ENCODE data around the gene KLHDC4. TPM values are rescaled to one million over a fixed set of nuclear protein-coding genes. Genes with fewer than 3 reads are reported as not detected.
A peak's percentile ranks its signal among the peaks of the same experiment; 100 is the strongest.

The KLHDC4 gene
- total RNA-seq, 1 experiment from 2014 or later: 50.7 TPM

- Histone ChIP-seq H3K27ac (ENCODE audit: low read length) (no peak overlapping the region), H3K4me1 (ENCODE audit: control insufficient read depth, insufficient read depth, low read length) (no peaks in the 10 kb centered on the region), H3K36me3 (ENCODE audit: control insufficient read depth, insufficient read depth, low read length) (no peaks in the 10 kb centered on the region), H3K4me3 (ENCODE audit: low read depth in 2 of 2, low read length in 2 of 2) (no peak overlapping the region), H3K27me3 (ENCODE audit: control insufficient read depth, insufficient read depth, low read length) (no peaks in the 10 kb centered on the region), H3K9me3 (ENCODE audit: control insufficient read depth, insufficient read depth, low read depth, low read length) (no peaks in the 10 kb centered on the region)
- ChIA-PET CTCF (interaction anchor here (1.3 kb wide), 1 partner anchor 11 kb away, joined by 3 read pairs; no protein-coding TSS in a partner anchor), POLR2A (no interaction called here)
- intact Hi-C loops (cut with micrococcal nuclease; ENCODE audit: unreplicated experiment) (no loop called here), in situ Hi-C loops (cut with HindIII; ENCODE audit: low pct_unique_long_range_greater_than_20kb, low sequenced_read_pairs) (no loop called here)
- DNase-seq (ENCODE audit: low read depth, low spot score) (no peak), ATAC-seq (peak; percentile 14)
- TF ChIP-seq SIN3A (IDR thresholded peaks at IDR 0.05; ENCODE audit: borderline replicate concordance, insufficient read depth, low read depth, low read length) (no peak), CTCF (IDR thresholded peaks at IDR 0.05) (no peak), REST (IDR thresholded peaks at IDR 0.05; ENCODE audit: insufficient read depth in 1 of 2, low read depth in 2 of 2, low read length in 1 of 2) (no peak), POLR2AphosphoS5 (IDR thresholded peaks at IDR 0.05; ENCODE audit: low read depth, low read length) (no peak), TCF7L2 (IDR thresholded peaks at IDR 0.05; ENCODE audit: low read depth, low read length) (no peak)
- BruUV-seq (replicated peaks): no TSS peak
Measured at GRCh38 chr16:87691686-87692079, 74.1 kb downstream of the KLHDC4 start.

GRCh38 chr16:87690911-87691685 is 74.7 kb downstream of the KLHDC4 start:
- in situ Hi-C loops (cut with HindIII; ENCODE audit: low pct_unique_long_range_greater_than_20kb, low sequenced_read_pairs): no loop called here
- Histone ChIP-seq H3K4me3 (ENCODE audit: low read depth in 2 of 2, low read length in 2 of 2) (no peak overlapping the region), H3K4me1 (ENCODE audit: control insufficient read depth, insufficient read depth, low read length) (no peaks in the 10 kb centered on the region), H3K36me3 (ENCODE audit: control insufficient read depth, insufficient read depth, low read length) (no peaks in the 10 kb centered on the region), H3K9me3 (ENCODE audit: control insufficient read depth, insufficient read depth, low read depth, low read length) (no peaks in the 10 kb centered on the region), H3K27me3 (ENCODE audit: control insufficient read depth, insufficient read depth, low read length) (no peaks in the 10 kb centered on the region), H3K27ac (ENCODE audit: low read length) (no peak overlapping the region)
- BruUV-seq (replicated peaks): no TSS peak
- intact Hi-C loops (cut with micrococcal nuclease; ENCODE audit: unreplicated experiment): no loop called here
- ChIA-PET CTCF (interaction anchor here (1.3 kb wide), 1 partner anchor 12 kb away, joined by 3 read pairs; no protein-coding TSS in a partner anchor), POLR2A (no interaction called here)
- DNase-seq (ENCODE audit: low read depth, low spot score) (no peak), ATAC-seq (peak; percentile 32; the same call in 1 of the 2 replicates)
- no peak for TF ChIP-seq SIN3A (IDR thresholded peaks at IDR 0.05; ENCODE audit: borderline replicate concordance, insufficient read depth, low read depth, low read length)
- no peak for TF ChIP-seq POLR2AphosphoS5 (IDR thresholded peaks at IDR 0.05; ENCODE audit: low read depth, low read length)
- TF ChIP-seq CTCF (IDR thresholded peaks at IDR 0.05): no peak
- no peak for TF ChIP-seq REST (IDR thresholded peaks at IDR 0.05; ENCODE audit: insufficient read depth in 1 of 2, low read depth in 2 of 2, low read length in 1 of 2)
- TF ChIP-seq TCF7L2 (IDR thresholded peaks at IDR 0.05; ENCODE audit: low read depth, low read length): no peak
